Stomach smooth muscle (tissue), 2 donors: ENCODE data around the gene THSD1.

Source experiments
- H3K27ac ChIP-seq: one replicate; pipeline ENCODE4 v1.7.0; 2013; ENCODE audit warnings: mild to moderate bottlenecking, low read length, inconsistent platforms
- H3K27me3 ChIP-seq, 2 donors: one replicate each; pipeline ENCODE4 v1.7.0; 2013; ENCODE audit warnings: low read length in 2 of 2; ENCODE audit not compliant: insufficient read depth in 2 of 2, control insufficient read depth in 1 of 2
- H3K36me3 ChIP-seq, 2 donors: one replicate each; pipeline ENCODE4 v1.7.0; 2013; ENCODE audit warnings: low read length in 2 of 2; ENCODE audit not compliant: control insufficient read depth in 2 of 2, insufficient read depth in 2 of 2
- H3K4me1 ChIP-seq: one replicate; pipeline ENCODE4 v1.7.0; 2013; ENCODE audit warnings: low read length; ENCODE audit not compliant: control insufficient read depth, insufficient read depth
- H3K4me3 ChIP-seq, 2 donors: one replicate each; pipeline ENCODE4 v1.7.0; 2013; ENCODE audit warnings: low read length in 2 of 2
- H3K9ac ChIP-seq, 2 donors: one replicate each; pipeline ENCODE4 v1.7.0; 2013; ENCODE audit warnings: low read length in 2 of 2, mild to moderate bottlenecking in 1 of 2
- H3K9me3 ChIP-seq, 2 donors: one replicate each; pipeline ENCODE4 v1.7.0; 2013; ENCODE audit warnings: low read length in 2 of 2; ENCODE audit not compliant: control insufficient read depth in 2 of 2
- donor health status: healthy.
- donor health status: Pancreatic carcinoma.

THSD1 gene, protein sequence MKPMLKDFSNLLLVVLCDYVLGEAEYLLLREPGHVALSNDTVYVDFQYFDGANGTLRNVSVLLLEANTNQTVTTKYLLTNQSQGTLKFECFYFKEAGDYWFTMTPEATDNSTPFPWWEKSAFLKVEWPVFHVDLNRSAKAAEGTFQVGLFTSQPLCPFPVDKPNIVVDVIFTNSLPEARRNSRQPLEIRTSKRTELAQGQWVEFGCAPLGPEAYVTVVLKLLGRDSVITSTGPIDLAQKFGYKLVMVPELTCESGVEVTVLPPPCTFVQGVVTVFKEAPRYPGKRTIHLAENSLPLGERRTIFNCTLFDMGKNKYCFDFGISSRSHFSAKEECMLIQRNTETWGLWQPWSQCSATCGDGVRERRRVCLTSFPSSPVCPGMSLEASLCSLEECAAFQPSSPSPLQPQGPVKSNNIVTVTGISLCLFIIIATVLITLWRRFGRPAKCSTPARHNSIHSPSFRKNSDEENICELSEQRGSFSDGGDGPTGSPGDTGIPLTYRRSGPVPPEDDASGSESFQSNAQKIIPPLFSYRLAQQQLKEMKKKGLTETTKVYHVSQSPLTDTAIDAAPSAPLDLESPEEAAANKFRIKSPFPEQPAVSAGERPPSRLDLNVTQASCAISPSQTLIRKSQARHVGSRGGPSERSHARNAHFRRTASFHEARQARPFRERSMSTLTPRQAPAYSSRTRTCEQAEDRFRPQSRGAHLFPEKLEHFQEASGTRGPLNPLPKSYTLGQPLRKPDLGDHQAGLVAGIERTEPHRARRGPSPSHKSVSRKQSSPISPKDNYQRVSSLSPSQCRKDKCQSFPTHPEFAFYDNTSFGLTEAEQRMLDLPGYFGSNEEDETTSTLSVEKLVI

DNA sequence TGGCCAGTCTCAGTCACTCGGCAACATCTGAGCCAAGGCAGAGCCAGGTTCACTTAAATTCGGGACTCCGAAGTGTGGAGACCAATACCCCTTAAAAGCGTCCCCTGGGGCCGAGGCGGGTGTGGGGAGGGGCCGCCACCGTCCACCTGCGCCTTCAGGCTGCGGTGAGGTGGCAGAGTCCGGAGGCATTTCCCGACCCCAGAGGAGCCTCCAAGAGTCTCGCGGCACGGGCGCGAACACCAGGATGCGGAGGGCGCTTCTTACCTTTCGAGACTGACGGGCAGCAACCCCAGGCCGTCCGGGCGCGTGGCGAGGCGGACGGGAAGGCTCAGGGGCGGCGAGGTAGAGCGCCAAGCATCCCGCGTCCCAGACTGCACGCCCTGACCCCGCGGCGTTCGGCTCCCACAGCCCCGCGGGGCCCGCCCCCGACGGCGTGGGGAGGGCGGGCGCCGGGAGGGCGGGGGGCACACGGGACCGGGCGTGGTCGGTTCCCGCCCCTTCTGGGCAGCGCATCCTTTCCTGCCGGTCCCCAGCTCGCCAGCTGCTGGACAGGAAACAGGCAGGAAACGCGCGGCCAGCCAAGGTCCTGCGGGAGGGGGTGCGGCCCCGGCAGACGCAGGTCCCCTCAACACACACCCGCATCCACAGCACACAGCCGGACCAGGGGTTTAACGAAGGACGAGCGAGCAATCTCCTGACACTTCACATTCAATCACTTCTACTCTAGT, at the start of gene THSD1:
THSD1 (minus strand) TSS at position 406 of the 728 bp plus-strand sequence. CDS start 3,572 bp downstream, outside the sequence.
- no peak within 1 kb of the TSS for H3K9ac ChIP-seq
- peak within 1 kb of the TSS; percentile 36 to 70 for H3K4me3 ChIP-seq
- no peaks in the 10 kb centered on the region for H3K36me3 ChIP-seq
- H3K4me1 ChIP-seq: peaks cover 15% of the 10 kb centered on the region
- H3K27ac ChIP-seq: no peak within 1 kb of the TSS
- H3K9me3 ChIP-seq: no peaks in the 10 kb centered on the region
- peaks cover 12 to 16% of the 10 kb centered on the region in 2 donors for H3K27me3 ChIP-seq

DNA sequence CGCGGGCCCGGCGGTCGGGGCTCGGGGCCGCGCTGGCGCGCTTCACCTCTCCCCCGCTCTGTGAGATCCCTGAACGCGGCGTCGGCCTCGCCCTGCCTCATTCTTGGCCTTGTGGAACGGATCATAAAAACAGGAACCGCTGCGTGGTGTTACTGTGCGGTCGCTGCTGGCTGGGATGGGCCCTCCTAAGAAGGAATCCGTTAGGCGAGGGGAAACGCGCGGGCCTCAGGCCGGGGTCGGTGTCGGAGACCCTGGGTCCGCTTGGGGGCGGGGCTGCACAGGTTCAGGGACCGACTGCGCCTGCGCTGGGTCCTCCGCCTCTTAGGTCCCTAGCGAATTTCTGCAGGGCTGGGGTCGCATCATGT, 49.7 kb upstream of the THSD1 start:
- Histone ChIP-seq H3K9me3 (no peaks in the 10 kb centered on the region), H3K27ac (peak overlapping the region; percentile 78), H3K4me3 (peak overlapping the region; percentile 92 to 98), H3K9ac (peak overlapping the region; percentile 67 to 82), H3K36me3 (no peaks in the 10 kb centered on the region), H3K4me1 (peaks cover 9% of the 10 kb centered on the region), H3K27me3 (no peaks in the 10 kb centered on the region)

DNA sequence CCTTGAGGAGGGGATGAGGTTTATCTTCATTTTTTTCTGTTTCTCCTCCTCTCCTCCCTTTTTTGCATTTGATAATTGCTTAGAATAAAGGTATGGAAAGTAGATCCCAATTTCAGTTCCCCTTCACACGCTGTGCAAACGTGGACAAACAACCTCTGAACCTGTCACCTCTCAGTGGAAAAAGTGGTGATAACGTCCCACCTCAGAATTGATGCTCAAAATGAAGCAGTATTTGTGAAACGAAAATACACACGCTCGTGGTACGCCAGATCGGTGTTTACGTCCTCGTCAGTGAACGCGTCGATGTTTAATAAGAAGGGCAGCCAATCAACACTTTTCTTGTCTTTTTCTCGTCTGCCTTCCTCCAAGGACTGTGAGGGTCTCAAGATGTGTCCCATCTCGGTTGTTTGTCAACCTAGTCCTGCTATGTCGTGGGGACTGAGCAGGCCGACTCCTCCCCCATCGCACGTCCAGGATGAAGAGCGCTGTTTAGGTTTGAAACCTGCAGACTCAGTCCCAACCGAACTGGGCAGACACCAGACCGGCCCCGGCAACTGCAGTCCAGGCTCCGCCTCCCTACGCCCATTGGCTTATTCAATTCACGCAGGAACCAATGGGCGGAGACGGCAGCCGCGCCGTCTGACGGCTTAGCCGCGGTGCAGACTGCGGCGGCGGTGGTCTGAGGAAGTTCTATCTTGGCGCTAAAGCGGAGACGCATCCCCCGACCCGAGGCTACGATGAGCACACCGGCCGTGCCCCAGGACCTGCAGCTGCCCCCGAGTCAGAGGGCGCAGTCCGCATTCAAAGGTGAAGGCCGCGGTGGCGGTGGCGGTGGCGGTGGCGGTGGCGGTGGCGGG, 49.1 kb upstream of the THSD1 start, which contains the start of gene CKAP2:
CKAP2 (plus strand) TSS at position 659 of the 857 bp plus-strand sequence; CDS start at position 738, 79 bp downstream.
- Histone ChIP-seq H3K4me1 (peaks cover 10% of the 10 kb centered on the region), H3K27me3 (no peaks in the 10 kb centered on the region), H3K9ac (peak within 1 kb of the TSS; percentile 67 to 86), H3K9me3 (no peaks in the 10 kb centered on the region), H3K36me3 (no peaks in the 10 kb centered on the region), H3K4me3 (peak within 1 kb of the TSS; percentile 92 to 98), H3K27ac (peak within 1 kb of the TSS; percentile 78)

DNA sequence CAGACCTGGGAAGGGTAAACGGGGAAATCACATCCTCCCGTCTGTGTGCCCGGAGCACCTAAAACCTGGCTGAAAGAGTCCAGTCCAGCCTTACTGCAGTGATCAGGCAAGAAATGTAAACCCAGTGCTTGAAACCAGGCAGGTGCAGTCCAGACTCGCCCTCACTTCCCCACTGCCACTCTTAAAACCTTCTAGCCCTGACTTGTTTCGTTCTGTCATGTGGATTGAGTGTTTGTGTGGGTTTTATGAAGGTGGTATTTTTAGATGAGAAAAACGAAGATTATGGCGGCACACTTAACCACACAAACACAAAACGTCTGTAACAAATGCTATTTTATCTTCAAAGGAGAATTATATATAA, 48.5 kb upstream of the THSD1 start:
- Histone ChIP-seq H3K4me1 (peaks cover 10% of the 10 kb centered on the region), H3K9ac (peak overlapping the region; percentile 67 to 86), H3K27me3 (no peaks in the 10 kb centered on the region), H3K27ac (no peak overlapping the region), H3K4me3 (peak overlapping the region; percentile 92 to 98), H3K36me3 (no peaks in the 10 kb centered on the region), H3K9me3 (no peaks in the 10 kb centered on the region)

DNA sequence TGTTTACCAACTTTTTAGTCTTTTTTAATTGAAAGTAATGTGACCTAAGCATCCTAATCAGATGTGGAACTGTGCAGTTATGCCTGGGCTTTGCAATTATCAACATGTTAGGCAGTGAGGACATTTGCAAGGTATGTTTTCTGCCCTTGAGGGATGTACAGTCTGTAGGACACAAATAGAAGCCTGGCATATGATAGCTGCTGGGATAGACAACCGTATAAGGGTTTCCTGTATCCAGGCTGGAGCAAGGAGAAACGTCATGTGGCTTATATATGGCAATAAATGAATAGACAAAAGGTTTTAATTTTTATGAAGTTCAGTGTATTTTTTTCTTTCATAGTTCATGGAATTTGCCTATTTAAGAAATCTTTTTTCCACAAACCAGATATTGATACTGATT, 46.5 kb upstream of the THSD1 start:
- Histone ChIP-seq H3K4me1 (peaks cover 22% of the 10 kb centered on the region), H3K27ac (no peak overlapping the region), H3K9me3 (no peaks in the 10 kb centered on the region), H3K36me3 (no peaks in the 10 kb centered on the region), H3K9ac (no peak overlapping the region), H3K4me3 (no peak overlapping the region), H3K27me3 (no peaks in the 10 kb centered on the region)

DNA sequence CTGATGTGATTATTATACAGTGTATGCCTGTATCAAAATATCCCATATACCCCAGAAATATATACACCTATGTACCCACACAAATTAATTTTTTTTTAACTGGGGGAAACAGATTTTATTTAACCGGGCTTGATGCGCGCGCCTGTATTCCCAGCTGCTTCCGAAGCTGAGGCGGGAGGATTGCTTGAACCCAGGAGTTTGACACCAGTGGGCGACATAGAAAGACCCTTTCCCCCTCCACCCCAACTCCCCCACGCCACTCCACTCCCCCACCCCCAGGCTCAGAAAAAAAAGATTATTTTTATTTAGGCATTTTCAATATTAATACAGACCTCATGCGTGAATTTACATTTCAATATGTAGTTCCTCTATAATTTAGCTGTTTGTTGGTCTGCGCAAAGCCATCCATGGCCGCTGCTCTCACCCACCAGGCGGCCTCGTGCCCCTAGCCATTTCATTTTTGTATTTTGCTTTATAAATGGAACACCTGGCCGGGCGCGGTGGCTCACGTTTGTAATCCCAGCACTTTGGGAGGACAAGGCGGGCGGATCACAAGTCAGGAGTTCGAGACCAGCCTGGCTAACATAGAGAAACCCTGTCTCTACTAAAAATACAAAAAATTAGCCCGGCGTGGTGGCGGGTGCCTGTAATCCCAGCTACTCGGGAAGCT, 45.3 kb upstream of the THSD1 start:
- Histone ChIP-seq H3K27ac (no peak overlapping the region), H3K9ac (no peak overlapping the region), H3K9me3 (no peaks in the 10 kb centered on the region), H3K4me1 (peaks cover 22% of the 10 kb centered on the region), H3K4me3 (no peak overlapping the region), H3K36me3 (no peaks in the 10 kb centered on the region), H3K27me3 (no peaks in the 10 kb centered on the region)

DNA sequence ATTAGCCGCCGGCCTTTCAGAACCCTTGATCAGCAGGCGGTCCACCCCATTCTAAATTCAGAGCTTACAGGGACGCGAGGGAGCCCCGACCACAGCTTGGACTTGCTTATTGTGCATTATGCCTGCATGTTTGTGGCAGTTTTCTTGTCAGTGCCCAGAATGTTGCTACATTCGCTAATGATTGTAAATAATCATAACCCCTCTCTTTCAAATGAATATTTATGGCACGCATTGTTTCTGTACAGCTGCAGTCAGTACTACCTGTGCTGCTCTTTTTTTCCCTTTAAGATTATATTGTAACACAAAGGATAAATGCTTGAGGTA, 44.8 kb upstream of the THSD1 start:
- Histone ChIP-seq H3K9me3 (no peaks in the 10 kb centered on the region), H3K27me3 (no peaks in the 10 kb centered on the region), H3K4me3 (peak overlapping the region; percentile 17 to 88), H3K9ac (no peak overlapping the region), H3K27ac (no peak overlapping the region), H3K36me3 (no peaks in the 10 kb centered on the region), H3K4me1 (peaks cover 18% of the 10 kb centered on the region)

DNA sequence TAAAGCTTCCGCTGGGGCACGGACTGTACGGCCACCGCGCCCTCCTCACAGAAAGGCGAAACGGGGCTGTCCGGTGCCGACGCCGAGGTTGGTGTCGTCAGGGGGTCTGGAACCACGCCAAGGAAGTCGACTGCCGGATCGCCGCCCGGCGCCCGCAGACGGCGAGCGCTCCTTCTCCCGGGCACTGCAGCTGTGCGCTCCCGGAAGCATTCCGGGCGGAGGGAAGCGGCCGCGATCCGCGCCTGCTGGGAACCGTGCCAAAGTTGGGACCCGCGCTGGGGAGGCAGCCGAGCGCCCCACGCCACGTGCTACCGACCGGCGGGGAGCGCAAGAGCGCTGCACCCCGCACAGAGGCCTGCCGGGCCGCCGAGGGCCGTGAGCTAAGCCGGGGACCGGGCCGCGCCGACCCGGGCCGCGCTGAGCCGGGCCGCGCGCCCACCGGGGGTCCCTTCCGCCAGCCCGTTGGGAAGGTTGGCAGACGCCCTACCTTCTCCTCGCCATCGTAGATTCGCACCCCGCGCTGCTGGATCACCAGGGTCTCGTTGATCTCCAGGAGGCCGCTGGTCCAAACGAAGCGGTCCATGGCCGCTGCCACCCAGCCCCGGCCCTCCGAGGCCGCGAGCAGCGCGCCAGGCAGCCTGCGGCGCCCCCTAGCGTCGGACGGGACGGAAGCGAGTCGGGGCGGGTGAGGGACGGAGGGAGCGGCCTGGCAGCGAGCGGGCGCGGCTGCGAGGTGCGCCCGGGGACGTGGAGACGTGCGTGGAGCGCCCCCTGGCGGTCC, 44.2 kb upstream of the THSD1 start, which contains the start of gene VPS36:
VPS36 (minus strand) TSS at position 623 of the 781 bp plus-strand sequence; CDS start at position 583, 40 bp downstream.
- Histone ChIP-seq H3K27ac (peak within 1 kb of the TSS; percentile 79), H3K4me1 (peaks cover 18% of the 10 kb centered on the region), H3K4me3 (peak within 1 kb of the TSS; percentile 77 to 88), H3K9me3 (no peaks in the 10 kb centered on the region), H3K27me3 (no peaks in the 10 kb centered on the region), H3K36me3 (no peaks in the 10 kb centered on the region), H3K9ac (peak within 1 kb of the TSS; percentile 82 to 87)

DNA sequence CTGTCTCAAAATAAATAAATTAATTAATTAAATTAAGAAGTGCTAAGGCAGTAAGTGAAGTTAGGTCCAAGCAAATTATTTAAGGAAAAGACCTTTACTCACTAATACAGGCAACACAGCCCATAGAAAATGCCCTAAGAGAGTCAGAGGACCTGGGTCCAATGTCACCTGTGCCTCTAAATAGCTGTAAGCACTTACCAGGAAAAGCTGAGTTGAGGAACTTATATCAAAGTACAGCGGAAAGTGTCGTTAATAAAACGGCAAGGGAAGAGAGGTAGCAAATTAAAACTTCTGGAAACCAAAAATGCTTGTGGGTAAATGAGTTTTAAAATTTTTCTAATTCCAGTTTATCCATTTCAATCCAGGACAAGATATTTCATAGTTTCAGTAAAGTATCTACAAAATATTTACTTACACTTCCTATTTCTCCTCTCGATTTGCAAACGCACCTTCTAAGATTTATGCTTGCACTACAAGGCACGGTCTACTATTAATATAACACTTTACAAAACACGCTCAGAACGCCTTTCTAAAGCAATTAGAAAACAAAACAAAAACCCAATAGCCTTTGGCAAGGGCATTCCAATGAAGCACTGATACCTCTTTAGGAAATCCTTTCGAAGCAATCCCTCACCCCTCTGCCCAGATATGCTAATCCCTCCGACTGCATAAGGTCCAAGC, 43.5 kb upstream of the THSD1 start:
- Histone ChIP-seq H3K27ac (peak overlapping the region; percentile 79), H3K4me3 (peak overlapping the region; percentile 77 to 88), H3K9ac (peak overlapping the region; percentile 82 to 87), H3K9me3 (no peaks in the 10 kb centered on the region), H3K36me3 (no peaks in the 10 kb centered on the region), H3K27me3 (no peaks in the 10 kb centered on the region), H3K4me1 (peaks cover 18% of the 10 kb centered on the region)
